Neural cell (in vitro differentiated cells): Measurements from ENCODE around the gene ANGPTL2. TPM values are rescaled to one million over a fixed set of nuclear protein-coding genes. Genes with fewer than 3 reads are reported as not detected.

Experiments used
- H2AFZ ChIP-seq: fragments of 200-600, 300-800 bp; sonication (generic), shearing (Covaris generic); 2 replicates; pipeline ENCODE4 v1.6.0; 2014; ENCODE audit warnings: low read depth, mild to moderate bottlenecking, antibody characterized with exemption, low read length, moderate library complexity
- H3F3A ChIP-seq: fragments of 200-600 bp; shearing (Covaris generic); 2 replicates; pipeline ENCODE4 v1.6.1; 2016; ENCODE audit warnings: mild to moderate bottlenecking, moderate library complexity, mixed read lengths, antibody characterized with exemption, low read length; ENCODE audit not compliant: insufficient read depth, poor library complexity, severe bottlenecking
- H3K27ac ChIP-seq: fragments of 200-600, 300-800 bp; sonication (generic), shearing (Covaris generic); 2 replicates; pipeline ENCODE4 v1.5.1; 2014; ENCODE audit warnings: mild to moderate bottlenecking, low read length, moderate library complexity
- H3K27me3 ChIP-seq: fragments of 300-800, 200-600 bp; sonication (generic), shearing (Covaris generic); 2 replicates; pipeline ENCODE4 v1.6.0; 2014; ENCODE audit warnings: mild to moderate bottlenecking, low read depth, low read length, moderate library complexity; ENCODE audit not compliant: insufficient read depth
- H3K36me3 ChIP-seq: fragments of 300-800, 200-600 bp; sonication (generic), shearing (Covaris generic); 2 replicates; pipeline ENCODE4 v1.5.1; 2014; ENCODE audit warnings: mild to moderate bottlenecking, antibody characterized with exemption, low read length, moderate library complexity; ENCODE audit not compliant: insufficient read depth
- H3K4me2 ChIP-seq: fragments of 300-800, 200-600 bp; sonication (generic), shearing (Covaris generic); 2 replicates; pipeline ENCODE4 v1.6.0; 2014; ENCODE audit warnings: mild to moderate bottlenecking, low read length
- H3K4me3 ChIP-seq: fragments of 300-800, 200-600 bp; sonication (generic), shearing (Covaris generic); 2 replicates; pipeline ENCODE4 v1.5.1; 2014; ENCODE audit warnings: mild to moderate bottlenecking, low read length, moderate library complexity
- H3K79me2 ChIP-seq: fragments of 200-600 bp; shearing (Covaris generic); replicated peaks from 2 replicates; pipeline ENCODE4 v1.6.0; 2014; ENCODE audit warnings: mild to moderate bottlenecking, low read length, moderate library complexity; ENCODE audit not compliant: insufficient read depth
- H3K9ac ChIP-seq: fragments of 300-800, 200-600 bp; sonication (generic), shearing (Covaris generic); 2 replicates; pipeline ENCODE4 v1.6.1; 2016; ENCODE audit warnings: mild to moderate bottlenecking, low read length, mixed read lengths
- H3K9me2 ChIP-seq: fragments of 200-600 bp; shearing (Covaris generic); 2 replicates; pipeline ENCODE4 v1.6.1; 2016; ENCODE audit warnings: mild to moderate bottlenecking, low read length, mixed read lengths; ENCODE audit not compliant: insufficient read depth
- H3K9me3 ChIP-seq: fragments of 200-600, 300-800 bp; sonication (generic), shearing (Covaris generic); 2 replicates; pipeline ENCODE4 v1.6.1; 2016; ENCODE audit warnings: mild to moderate bottlenecking, mixed run types, low read length, moderate library complexity, mixed read lengths
- H4K20me1 ChIP-seq: fragments of 200-600 bp; shearing (Covaris generic); 2 replicates; pipeline ENCODE4 v1.6.1; 2016; ENCODE audit warnings: mild to moderate bottlenecking, mixed run types; ENCODE audit not compliant: insufficient read depth
- CTCF ChIP-seq: fragments of 450-650 bp; IDR thresholded peaks from 2 replicates; pipeline ENCODE4 v1.5.1; 2014; ENCODE audit warnings: antibody characterized with exemption, mild to moderate bottlenecking, moderate library complexity; ENCODE audit not compliant: poor library complexity, severe bottlenecking
- EP300 ChIP-seq: fragments of 450-650 bp; conservative IDR thresholded peaks from 2 replicates; pipeline ENCODE4 v1.6.1; 2014; ENCODE audit warnings: antibody characterized with exemption, mild to moderate bottlenecking, moderate library complexity; ENCODE audit not compliant: poor library complexity, severe bottlenecking
- EZH2 ChIP-seq: fragments of 200-600, 300-800 bp; shearing (Covaris generic), sonication (generic); IDR thresholded peaks from 2 replicates; pipeline ENCODE4 v1.6.1; 2014; ENCODE audit warnings: antibody characterized with exemption, low read length, borderline replicate concordance, mild to moderate bottlenecking; ENCODE audit not compliant: insufficient read depth, poor library complexity, severe bottlenecking
- MXI1 ChIP-seq: fragments of 450-650 bp; conservative IDR thresholded peaks from 2 replicates; pipeline ENCODE4 v1.6.1; 2014; ENCODE audit warnings: antibody characterized with exemption, mild to moderate bottlenecking; ENCODE audit not compliant: poor library complexity, severe bottlenecking
- POLR2AphosphoS5 ChIP-seq: IDR thresholded peaks from 2 replicates; pipeline ENCODE4 v1.6.1; 2012
- RAD21 ChIP-seq: fragments of 450-650 bp; conservative IDR thresholded peaks from 2 replicates; pipeline ENCODE4 v1.6.1; 2014; ENCODE audit warnings: antibody characterized with exemption, mild to moderate bottlenecking, moderate library complexity
- REST ChIP-seq: IDR thresholded peaks from 2 replicates; pipeline ENCODE4 v1.6.1; 2012; ENCODE audit warnings: borderline replicate concordance
- SMC3 ChIP-seq: fragments of 450-650 bp; conservative IDR thresholded peaks from 2 replicates; pipeline ENCODE4 v1.6.1; 2014; ENCODE audit warnings: antibody characterized with exemption, mild to moderate bottlenecking, moderate library complexity; ENCODE audit not compliant: poor library complexity
- TAF1 ChIP-seq: IDR thresholded peaks from 2 replicates; pipeline ENCODE4 v1.6.1; 2012; ENCODE audit warnings: low read depth
- polyA plus RNA-seq: library from polyadenylated mRNA; depleted of rRNA; stranded (reverse); fragments of >200 nt; gene quantifications from 2 replicates; pipeline ENCODE4 v1.2.3, GENCODE V29; 2014

ANGPTL2 gene
- polyA plus RNA-seq, 1 donor from 2014 or later = not detected

GRCh38 chr9:127119320-127119709, 3.1 kb downstream of the ANGPTL2 start (continued):
- no peak for TF ChIP-seq REST
- TF ChIP-seq SMC3 = no peak
- no peak for TF ChIP-seq POLR2AphosphoS5

GRCh38 chr9:127118597-127119319, 3.7 kb downstream of the ANGPTL2 start:
- no peak overlapping the region for H3K9ac ChIP-seq
- no peaks in the 10 kb centered on the region for H3K9me3 ChIP-seq
- peaks cover 4% of the 10 kb centered on the region for H3K27me3 ChIP-seq
- H3K27ac ChIP-seq = no peak overlapping the region
- H3K9me2 ChIP-seq = no peaks in the 10 kb centered on the region
- TF ChIP-seq TAF1 = no peak
- TF ChIP-seq CTCF = no peak
- no peak for TF ChIP-seq EP300
- TF ChIP-seq RAD21 = no peak
- TF ChIP-seq MXI1 = no peak
- TF ChIP-seq SMC3 = no peak
- no peak for TF ChIP-seq POLR2AphosphoS5
- H3F3A ChIP-seq = no peaks in the 10 kb centered on the region
- no peak overlapping the region for H2AFZ ChIP-seq
- no peaks in the 10 kb centered on the region for H3K79me2 ChIP-seq
- H3K4me2 ChIP-seq = no peak overlapping the region
- no peaks in the 10 kb centered on the region for H4K20me1 ChIP-seq
- no peak overlapping the region for H3K4me3 ChIP-seq
- H3K36me3 ChIP-seq = no peaks in the 10 kb centered on the region

- H3K79me2 ChIP-seq = no peaks in the 10 kb centered on the region
- no peaks in the 10 kb centered on the region for H3F3A ChIP-seq
- H3K27ac ChIP-seq = no peak overlapping the region
- no peak for TF ChIP-seq SMC3
- TF ChIP-seq CTCF = no peak
- no peak for TF ChIP-seq EZH2
- TF ChIP-seq TAF1 = no peak
- no peak for TF ChIP-seq RAD21
- TF ChIP-seq REST = no peak
- TF ChIP-seq EP300 = no peak
- TF ChIP-seq MXI1 = no peak
- TF ChIP-seq POLR2AphosphoS5 = no peak
- peaks cover 4% of the 10 kb centered on the region for H3K27me3 ChIP-seq
- H3K9me3 ChIP-seq = no peaks in the 10 kb centered on the region
- H3K9me2 ChIP-seq = no peaks in the 10 kb centered on the region
- no peaks in the 10 kb centered on the region for H4K20me1 ChIP-seq
- no peak overlapping the region for H3K4me3 ChIP-seq
- no peak overlapping the region for H3K4me2 ChIP-seq
- H3K36me3 ChIP-seq = no peaks in the 10 kb centered on the region
- no peak overlapping the region for H2AFZ ChIP-seq
- H3K9ac ChIP-seq = no peak overlapping the region
Observed at GRCh38 chr9:127117801-127118200, 4.6 kb downstream of the ANGPTL2 start.
